ENCODE results near the gene CAMK1.

GRCh38 chr3:9809615-9810432 lies 40.1 kb upstream of the CAMK1 start, which contains the start of gene TTLL3:
- TF ChIP-seq ZNF830 (CRISPR knock-in tag; IDR thresholded peaks at IDR 0.05) (no peak), TCF7L2 (IDR thresholded peaks at IDR 0.05; ENCODE audit: low read depth, low read length) (no peak), TSC22D4 (tag; IDR thresholded peaks at IDR 0.05) (no peak), SRSF1 (IDR thresholded peaks at IDR 0.05; ENCODE audit: low read depth, low read length) (no peak), POLR2A (conservative IDR thresholded peaks at IDR 0.05) (no peak; the same call in 1 of the 2 replicates), EZH2 (IDR thresholded peaks at IDR 0.05; ENCODE audit: borderline replicate concordance, low read depth, low read length) (no peak), CTCF (IDR thresholded peaks at IDR 0.05 in 2 of 3, conservative IDR thresholded peaks at IDR 0.05 in 1 of 3; ENCODE audit: insufficient read depth in 2 of 3, low read depth in 1 of 3, low read length in 3 of 3) (no peak), ZBTB33 (CRISPR knock-in tag; IDR thresholded peaks at IDR 0.05) (peak; percentile 75), NCOA2 (IDR thresholded peaks at IDR 0.05; ENCODE audit: partially characterized antibody in 2 of 2) (no peak), MYC (IDR thresholded peaks at IDR 0.05; ENCODE audit: low read depth, low read length) (no peak), MYC (CRISPR knock-in tag; IDR thresholded peaks at IDR 0.05; ENCODE audit: borderline replicate concordance, low read depth) (no peak), ZNF274 (IDR thresholded peaks at IDR 0.05; ENCODE audit: borderline replicate concordance, low read depth, low read length) (no peak)
